ENCODE data around the gene FNDC5.

DNA sequence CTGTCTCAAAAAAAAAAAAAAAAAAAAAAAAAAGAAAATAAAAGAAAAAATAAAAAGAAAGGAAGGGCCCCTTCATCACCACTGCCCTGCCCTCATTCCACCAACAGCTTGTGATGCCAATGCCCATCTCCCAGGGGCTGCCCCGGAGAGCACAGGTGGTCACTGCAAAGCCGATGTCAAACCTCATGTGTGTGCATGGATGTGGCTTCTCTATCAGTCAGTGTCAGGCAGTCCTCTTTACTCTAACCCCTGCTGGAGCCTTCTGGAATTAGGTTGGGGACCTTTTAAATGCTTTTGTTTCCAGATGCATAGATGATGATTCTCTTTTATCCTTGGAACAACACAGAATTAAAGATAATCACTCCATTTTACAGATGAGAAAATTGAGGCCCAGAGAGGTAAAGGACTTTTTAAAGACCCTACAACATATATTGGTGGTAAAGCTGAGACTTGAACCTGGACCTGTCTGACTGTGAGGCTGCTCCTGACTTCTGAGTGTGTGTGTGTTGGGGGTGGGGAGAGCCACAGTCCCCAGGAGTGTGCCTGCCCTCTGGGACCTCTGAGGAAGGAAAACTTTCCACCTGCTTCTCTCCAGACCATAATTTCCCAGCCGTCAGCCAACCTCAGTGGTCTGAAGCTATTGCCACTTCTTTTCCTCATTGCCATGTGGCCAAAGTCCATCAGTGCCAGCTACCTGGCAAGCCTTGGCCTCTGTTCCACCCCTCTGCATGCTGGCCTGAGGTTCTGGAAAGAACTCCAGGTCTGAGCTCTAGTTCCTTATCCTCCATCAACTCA lies 33.5 kb upstream of the FNDC5 start:
- no peak for TF ChIP-seq RFX5 (IDR thresholded peaks at IDR 0.05; ENCODE audit: low read depth, low read length)
- TF ChIP-seq SNIP1 (IDR thresholded peaks at IDR 0.05; ENCODE audit: low read depth), result no peak
- TF ChIP-seq ESRRA (IDR thresholded peaks at IDR 0.05; ENCODE audit: borderline replicate concordance, low read depth), result no peak
- no peak for TF ChIP-seq SP1 (CRISPR knock-in tag; IDR thresholded peaks at IDR 0.05)
- TF ChIP-seq SIN3B (IDR thresholded peaks at IDR 0.05; ENCODE audit: low read depth), result no peak
- no peak for TF ChIP-seq NRF1 (conservative IDR thresholded peaks at IDR 0.05 in 1 of 2, IDR thresholded peaks at IDR 0.05 in 1 of 2)
- TF ChIP-seq ZNF124 (CRISPR knock-in tag; IDR thresholded peaks at IDR 0.05), result no peak
- TF ChIP-seq, protein P1, sequence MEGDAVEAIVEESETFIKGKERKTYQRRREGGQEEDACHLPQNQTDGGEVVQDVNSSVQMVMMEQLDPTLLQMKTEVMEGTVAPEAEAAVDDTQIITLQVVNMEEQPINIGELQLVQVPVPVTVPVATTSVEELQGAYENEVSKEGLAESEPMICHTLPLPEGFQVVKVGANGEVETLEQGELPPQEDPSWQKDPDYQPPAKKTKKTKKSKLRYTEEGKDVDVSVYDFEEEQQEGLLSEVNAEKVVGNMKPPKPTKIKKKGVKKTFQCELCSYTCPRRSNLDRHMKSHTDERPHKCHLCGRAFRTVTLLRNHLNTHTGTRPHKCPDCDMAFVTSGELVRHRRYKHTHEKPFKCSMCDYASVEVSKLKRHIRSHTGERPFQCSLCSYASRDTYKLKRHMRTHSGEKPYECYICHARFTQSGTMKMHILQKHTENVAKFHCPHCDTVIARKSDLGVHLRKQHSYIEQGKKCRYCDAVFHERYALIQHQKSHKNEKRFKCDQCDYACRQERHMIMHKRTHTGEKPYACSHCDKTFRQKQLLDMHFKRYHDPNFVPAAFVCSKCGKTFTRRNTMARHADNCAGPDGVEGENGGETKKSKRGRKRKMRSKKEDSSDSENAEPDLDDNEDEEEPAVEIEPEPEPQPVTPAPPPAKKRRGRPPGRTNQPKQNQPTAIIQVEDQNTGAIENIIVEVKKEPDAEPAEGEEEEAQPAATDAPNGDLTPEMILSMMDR (IDR thresholded peaks at IDR 0.05 in 2 of 3, conservative IDR thresholded peaks at IDR 0.05 in 1 of 3; ENCODE audit: insufficient read depth in 2 of 3, low read depth in 1 of 3, low read length in 3 of 3), result no peak
- TF ChIP-seq FOXM1 (IDR thresholded peaks at IDR 0.05; ENCODE audit: low read depth), result no peak
- TF ChIP-seq FOXM1 (CRISPR knock-in tag; IDR thresholded peaks at IDR 0.05; ENCODE audit: low read depth), result no peak
- TF ChIP-seq RUNX1 (IDR thresholded peaks at IDR 0.05; ENCODE audit: low read depth), result no peak
- no peak for TF ChIP-seq RAD21 (CRISPR knock-in tag; conservative IDR thresholded peaks at IDR 0.05 in 1 of 2, IDR thresholded peaks at IDR 0.05 in 1 of 2)
- TF ChIP-seq POLR3G (IDR thresholded peaks at IDR 0.05; ENCODE audit: extremely low read depth, insufficient read length, insufficient replicate concordance), result no peak

All from K562 (cell line).